LNCAP (cell line): ENCODE measurements around the gene SMARCA4.

ENCODE experiments used
- CTCF ChIP-seq: fragments of 450-650 bp; IDR thresholded peaks from 2 replicates; pipeline ENCODE4 v1.5.1; 2017; ENCODE audit warnings: mild to moderate bottlenecking

SMARCA4 gene

GRCh38 chr19:10960314-10961072 is at the start of gene SMARCA4:
TSS of gene SMARCA4 (plus strand) at chr19:10961030. CDS start at chr19:10984152, 23,122 bp downstream.
- no peak for TF ChIP-seq CTCF

GRCh38 chr19:10911579-10912363 is 49.1 kb upstream of the SMARCA4 start:
- TF ChIP-seq CTCF, result no peak

GRCh38 chr19:10912619-10913018 is 48.2 kb upstream of the SMARCA4 start:
- no peak for TF ChIP-seq CTCF

GRCh38 chr19:10913716-10914340 is 47.0 kb upstream of the SMARCA4 start:
- TF ChIP-seq CTCF, result no peak

GRCh38 chr19:10915130-10916091 is 45.4 kb upstream of the SMARCA4 start:
- no peak for TF ChIP-seq CTCF

- TF ChIP-seq CTCF, result no peak
These were observed 44.2 kb upstream of the SMARCA4 start for GRCh38 chr19:10916602-10917001.

GRCh38 chr19:10918359-10918758 is 42.5 kb upstream of the SMARCA4 start:
- no peak for TF ChIP-seq CTCF
